SKM-1 treated with dmso at 0.1 percent for 144 hours (cell line): ENCODE measurements around the gene ACKR3.

Source experiments
- DNase-seq: peaks from one replicate; lab custom pipeline; 2025; ENCODE audit not compliant: unreplicated experiment; lab: John Stamatoyannopoulos, UW

Gene ACKR3

GRCh38 chr2:236628256-236628901 is 58.8 kb downstream of the ACKR3 start:
- DNase-seq, result no peak

- no peak for DNase-seq
These were observed 59.5 kb downstream of the ACKR3 start for GRCh38 chr2:236628981-236629605.

- DNase-seq, result no peak
These were observed 60.6 kb downstream of the ACKR3 start for GRCh38 chr2:236629961-236630872.

GRCh38 chr2:236631281-236631855 is 61.7 kb downstream of the ACKR3 start:
- DNase-seq, result no peak

- no peak for DNase-seq
These were observed 62.2 kb downstream of the ACKR3 start for GRCh38 chr2:236631856-236632291.
